Osteocyte (in vitro differentiated cells): Measurements from ENCODE around the gene SNX10. TPM values are rescaled to one million over a fixed set of nuclear protein-coding genes. Genes with fewer than 3 reads are reported as not detected.

ENCODE experiments used
- DNase-seq: peaks from one replicate; pipeline ENCODE4 v3.0.0; 2021; ENCODE audit warnings: mixed read lengths; ENCODE audit not compliant: unreplicated experiment; ENCODE audit errors: extremely low spot score
- H3K27ac Mint-ChIP-seq: one replicate; pipeline ENCODE4 v1.8.0; 2021; ENCODE audit warnings: mild to moderate bottlenecking, mixed read lengths; ENCODE audit not compliant: unreplicated experiment
- H3K27me3 Mint-ChIP-seq: one replicate; pipeline ENCODE4 v1.8.0; 2021; ENCODE audit warnings: mixed read lengths; ENCODE audit not compliant: unreplicated experiment
- H3K36me3 Mint-ChIP-seq: one replicate; pipeline ENCODE4 v1.8.0; 2021; ENCODE audit warnings: mixed read lengths; ENCODE audit not compliant: unreplicated experiment
- H3K4me1 Mint-ChIP-seq: one replicate; pipeline ENCODE4 v1.8.0; 2021; ENCODE audit warnings: mixed read lengths; ENCODE audit not compliant: unreplicated experiment
- H3K4me3 Mint-ChIP-seq: one replicate; pipeline ENCODE4 v1.8.0; 2021; ENCODE audit warnings: mild to moderate bottlenecking, moderate library complexity, mixed read lengths; ENCODE audit not compliant: unreplicated experiment
- H3K9me3 Mint-ChIP-seq: one replicate; pipeline ENCODE4 v1.8.0; 2021; ENCODE audit warnings: mixed read lengths; ENCODE audit not compliant: unreplicated experiment
- CTCF ChIP-seq: fragments of 200-600 bp; sonication (generic); IDR thresholded peaks from 2 replicates; pipeline ENCODE4 v1.5.0; 2021; ENCODE audit warnings: antibody characterized with exemption, mild to moderate bottlenecking, moderate library complexity
- total RNA-seq: library from RNA; stranded (reverse); gene quantifications from 2 replicates; pipeline ENCODE4 v1.2.1, GENCODE V29; 2021

Gene SNX10
- total RNA-seq, 1 donor from 2014 or later: not detected

- Mint-ChIP-seq H3K9me3 (no peaks in the 10 kb centered on the region), H3K27ac (no peak overlapping the region), H3K4me1 (peaks cover 2% of the 10 kb centered on the region), H3K27me3 (peaks cover 79% of the 10 kb centered on the region), H3K4me3 (no peak overlapping the region), H3K36me3 (no peaks in the 10 kb centered on the region)
- no peak for TF ChIP-seq CTCF
- DNase-seq: no peak
Measured at GRCh38 chr7:26374647-26375373, 83.1 kb downstream of the SNX10 start.

- H3K27me3 Mint-ChIP-seq: peaks cover 77% of the 10 kb centered on the region
Measured at GRCh38 chr7:26375726-26376174, 84.1 kb downstream of the SNX10 start.

GRCh38 chr7:26376175-26376917 is 84.7 kb downstream of the SNX10 start:
- no peak for TF ChIP-seq CTCF
- Mint-ChIP-seq H3K27ac (no peak overlapping the region), H3K36me3 (no peaks in the 10 kb centered on the region), H3K4me1 (peaks cover 2% of the 10 kb centered on the region), H3K9me3 (no peaks in the 10 kb centered on the region), H3K27me3 (peaks cover 80% of the 10 kb centered on the region), H3K4me3 (no peak overlapping the region)
- no peak for DNase-seq

More at GRCh38 chr7:26375726-26376174, 84.1 kb downstream of the SNX10 start:
- Mint-ChIP-seq H3K27ac (no peak overlapping the region), H3K36me3 (no peaks in the 10 kb centered on the region), H3K4me1 (peaks cover 2% of the 10 kb centered on the region), H3K9me3 (no peaks in the 10 kb centered on the region), H3K4me3 (no peak overlapping the region)
- no peak for TF ChIP-seq CTCF
- no peak for DNase-seq

- TF ChIP-seq CTCF: no peak
- Mint-ChIP-seq H3K9me3 (no peaks in the 10 kb centered on the region), H3K36me3 (no peaks in the 10 kb centered on the region), H3K27ac (no peak overlapping the region), H3K4me1 (peaks cover 2% of the 10 kb centered on the region), H3K4me3 (no peak overlapping the region), H3K27me3 (peaks cover 76% of the 10 kb centered on the region)
- no peak for DNase-seq
Measured at GRCh38 chr7:26378016-26378415, 86.4 kb downstream of the SNX10 start.

DNA sequence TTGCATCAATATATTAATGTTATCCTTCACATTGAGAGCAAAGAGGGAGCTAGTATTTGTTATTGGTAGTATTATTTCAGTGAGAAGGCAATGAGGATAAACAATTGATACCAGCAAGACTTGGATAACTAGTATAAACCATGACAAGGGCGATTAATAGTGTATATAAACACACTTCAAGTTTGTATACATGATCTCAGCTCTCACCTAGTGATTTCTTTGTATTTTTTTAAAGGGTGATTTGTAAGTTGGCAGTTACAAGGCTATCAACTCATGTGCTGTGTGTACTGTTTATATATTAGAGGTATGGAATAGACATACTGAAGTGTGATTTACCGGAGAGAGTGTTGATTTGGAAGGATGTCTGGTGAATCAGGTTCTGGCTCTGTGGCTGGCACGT is 88.0 kb downstream of the SNX10 start:
- Mint-ChIP-seq H3K9me3 (no peaks in the 10 kb centered on the region), H3K36me3 (no peaks in the 10 kb centered on the region), H3K4me1 (peaks cover 2% of the 10 kb centered on the region), H3K4me3 (no peak overlapping the region), H3K27ac (no peak overlapping the region), H3K27me3 (peaks cover 69% of the 10 kb centered on the region)
- no peak for DNase-seq
- no peak for TF ChIP-seq CTCF
